HEK293T (cell line): ENCODE data around the gene HSPB7.

Experiments
- CTCF ChIA-PET: fragments of 350-600 bp; formaldehyde crosslinking; extraction: SDS; loops from one replicate; lab custom pipeline; 2021; ENCODE audit warnings: antibody characterized with exemption, inconsistent platforms; lab: Yijun Ruan, JAX
- POLR2A ChIA-PET: fragments of 350-600 bp; formaldehyde crosslinking; extraction: SDS; loops from one replicate; lab custom pipeline; 2020; ENCODE audit warnings: antibody characterized with exemption, inconsistent platforms; lab: Yijun Ruan, JAX
- DNase-seq: peaks from one replicate; pipeline ENCODE4 v3.0.0; 2012; ENCODE audit warnings: mixed read lengths; ENCODE audit errors: extremely low spot score
- ARNT ChIP-seq: fragments of 450-650 bp; IDR thresholded peaks from 2 replicates; pipeline ENCODE4 v1.6.1; 2017; ENCODE audit warnings: mild to moderate bottlenecking
- BHLHE40 ChIP-seq: fragments of 450-650 bp; IDR thresholded peaks from 2 replicates; pipeline ENCODE4 v1.6.1; 2016; ENCODE audit warnings: mild to moderate bottlenecking, moderate library complexity, borderline replicate concordance
- CTBP1 ChIP-seq: fragments of 450-650 bp; IDR thresholded peaks from 2 replicates; pipeline ENCODE4 v1.6.1; 2016; ENCODE audit warnings: borderline replicate concordance
- FOXA1 ChIP-seq: fragments of 450-650 bp; IDR thresholded peaks from 2 replicates; pipeline ENCODE4 v1.6.1; 2016; ENCODE audit warnings: mild to moderate bottlenecking
- FOXM1 ChIP-seq: fragments of 450-650 bp; IDR thresholded peaks from 2 replicates; pipeline ENCODE4 v1.6.1; 2017; ENCODE audit warnings: mild to moderate bottlenecking, borderline replicate concordance
- HDGF ChIP-seq: fragments of 450-650 bp; IDR thresholded peaks from 2 replicates; pipeline ENCODE4 v1.6.1; 2017; ENCODE audit warnings: antibody characterized with exemption, borderline replicate concordance
- L3MBTL2 ChIP-seq: fragments of 450-650 bp; conservative IDR thresholded peaks from 2 replicates; pipeline ENCODE4 v1.6.1; 2016; ENCODE audit warnings: mild to moderate bottlenecking
- LEF1 ChIP-seq: fragments of 450-650 bp; IDR thresholded peaks from 2 replicates; pipeline ENCODE4 v1.6.1; 2017; ENCODE audit warnings: mild to moderate bottlenecking, borderline replicate concordance
- NFRKB ChIP-seq: fragments of 450-650 bp; IDR thresholded peaks from 2 replicates; pipeline ENCODE4 v1.6.1; 2016; ENCODE audit warnings: mild to moderate bottlenecking, moderate library complexity
- PKNOX1 ChIP-seq: fragments of 450-650 bp; IDR thresholded peaks from 2 replicates; pipeline ENCODE4 v1.6.1; 2016
- SP1 ChIP-seq: fragments of 450-650 bp; IDR thresholded peaks from 2 replicates; pipeline ENCODE4 v1.6.1; 2017
- SUZ12 ChIP-seq: fragments of 450-650 bp; IDR thresholded peaks from 2 replicates; pipeline ENCODE4 v1.6.1; 2016; ENCODE audit warnings: mild to moderate bottlenecking
- TARDBP ChIP-seq: fragments of 450-650 bp; IDR thresholded peaks from 2 replicates; pipeline ENCODE4 v1.6.1; 2016
- ZNF384 ChIP-seq: fragments of 450-650 bp; IDR thresholded peaks from 2 replicates; pipeline ENCODE4 v1.6.1; 2016

The HSPB7 gene

GRCh38 chr1:15966081-15966955 is 51.5 kb downstream of the HSPB7 start:
- TF ChIP-seq HDGF (no peak), LEF1 (no peak), FOXA1 (no peak), PKNOX1 (no peak), BHLHE40 (no peak), NFRKB (no peak), CTBP1 (no peak), SUZ12 (no peak), ARNT (no peak), TARDBP (no peak), L3MBTL2 (no peak), ZNF384 (no peak)
- CTCF ChIA-PET: no interaction called here

GRCh38 chr1:15965228-15965767 is 52.5 kb downstream of the HSPB7 start:
- TF ChIP-seq BHLHE40 (no peak), NFRKB (no peak), TARDBP (no peak), FOXA1 (no peak), ZNF384 (no peak), LEF1 (no peak), FOXM1 (no peak), ARNT (no peak), SP1 (no peak)
- POLR2A ChIA-PET: interaction anchor here (2.3 kb wide), 1 partner anchor 11 kb away, joined by 8 read pairs; the partner anchor contains the start of gene ZBTB17
- CTCF ChIA-PET: interaction anchor here (0.6 kb wide), 1 partner anchor 656 kb away, joined by 6 read pairs; no protein-coding TSS in a partner anchor
- no peak for DNase-seq

More at GRCh38 chr1:15966081-15966955, 51.5 kb downstream of the HSPB7 start:
- no peak for DNase-seq
- POLR2A ChIA-PET: interaction anchor here (2.3 kb wide), 1 partner anchor 10 kb away, joined by 8 read pairs; the partner anchor contains the start of gene ZBTB17
